H1 (cell line): ENCODE measurements around the gene ARTN. TPM values are rescaled to one million over a fixed set of nuclear protein-coding genes. Genes with fewer than 3 reads are reported as not detected.
A peak's percentile ranks its signal among the peaks of the same experiment; 100 is the strongest.

Experiments used
- CTCF ChIA-PET: fragments of 300-600 bp; sonication (Branson Sonifier 250); formaldehyde crosslinking; loops from one replicate; lab custom pipeline; 2021; ENCODE audit not compliant: partially characterized antibody; lab: Charles Lee
- POLR2A ChIA-PET: fragments of 300-600 bp; sonication (Branson Sonifier 250); formaldehyde crosslinking; loops from one replicate; lab custom pipeline; 2021; ENCODE audit warnings: inconsistent platforms; ENCODE audit not compliant: partially characterized antibody; lab: Charles Lee
- DNase-seq, 2 experiments: peaks; one replicate each; pipeline versions ENCODE4 v3.0.0 to v3.0.0-alpha.2; 2010 to 2022; ENCODE audit warnings: low spot score in 2 of 2, low read depth in 1 of 2, mixed read lengths in 1 of 2
- FAIRE-seq: peaks from 2 replicates; lab custom pipeline; 2011; peaks lifted over from hg19 to GRCh38; lab: Jason Lieb, UNC
- H2AFZ ChIP-seq: 2 replicates; pipeline ENCODE4 v1.8.1; 2012; ENCODE audit warnings: low read length, inconsistent platforms
- H2AK5ac ChIP-seq: 2 replicates; pipeline ENCODE4 v1.6.1; 2013; ENCODE audit warnings: low read depth, low read length
- H2BK120ac ChIP-seq: replicated peaks from 2 replicates; pipeline ENCODE3; 2013; ENCODE audit warnings: low read depth, low read length, inconsistent platforms
- H2BK12ac ChIP-seq: 2 replicates; pipeline ENCODE4 v1.6.1; 2013; ENCODE audit warnings: low read depth, low read length
- H2BK15ac ChIP-seq: 2 replicates; pipeline ENCODE4 v1.6.1; 2013; ENCODE audit warnings: low read length
- H2BK20ac ChIP-seq: 2 replicates; pipeline ENCODE4 v1.6.1; 2013; ENCODE audit warnings: low read length
- H2BK5ac ChIP-seq: 2 replicates; pipeline ENCODE4 v1.6.1; 2013; ENCODE audit warnings: low read depth, low read length
- H3K14ac ChIP-seq: 2 replicates; pipeline ENCODE4 v1.6.1; 2013; ENCODE audit warnings: inconsistent platforms; ENCODE audit not compliant: insufficient read length
- H3K18ac ChIP-seq: 2 replicates; pipeline ENCODE4 v1.6.1; 2013; ENCODE audit warnings: low read length; ENCODE audit errors: extremely low read depth
- H3K23ac ChIP-seq: 2 replicates; pipeline ENCODE4 v1.6.1; 2013; ENCODE audit warnings: inconsistent platforms; ENCODE audit not compliant: insufficient read length
- H3K23me2 ChIP-seq: 2 replicates; pipeline ENCODE4 v1.6.1; 2013; ENCODE audit warnings: low read depth, low read length
- H3K27ac ChIP-seq: 2 replicates; pipeline ENCODE4 v1.6.1; 2011; ENCODE audit warnings: low read depth, low read length, inconsistent platforms
- H3K27me3 ChIP-seq, 4 experiments: replicated peaks in 1 of 4; 1 replicate in 1 of 4; 2 replicates in 3 of 4; pipeline versions ENCODE4 v1.6.1 to v1.8.1; 2011 to 2013; ENCODE audit warnings: low read length in 3 of 4, mild to moderate bottlenecking in 3 of 4, inconsistent platforms in 2 of 4, mixed read lengths in 2 of 4, moderate library complexity in 1 of 4; ENCODE audit not compliant: control insufficient read depth in 3 of 4, insufficient read depth in 3 of 4; ENCODE audit errors: extremely low read depth in 1 of 4
- H3K36me3 ChIP-seq, 4 experiments: 2 replicates each; pipeline versions ENCODE4 v1.6.1 to v1.8.1; 2011 to 2013; ENCODE audit warnings: mild to moderate bottlenecking in 4 of 4, low read length in 3 of 4, moderate library complexity in 2 of 4, control low read depth in 1 of 4, inconsistent platforms in 1 of 4; ENCODE audit not compliant: insufficient read depth in 4 of 4, control insufficient read depth in 2 of 4
- H3K4ac ChIP-seq: replicated peaks from 2 replicates; pipeline ENCODE3; 2013; ENCODE audit warnings: low read length, low read depth, mixed read lengths, inconsistent platforms; ENCODE audit not compliant: insufficient read length
- H3K4me1 ChIP-seq, 4 experiments: replicated peaks in 1 of 4; 1 replicate in 1 of 4; 2 replicates in 3 of 4; pipeline versions ENCODE4 v1.6.1 to v1.8.1; 2011 to 2013; ENCODE audit warnings: low read length in 3 of 4, inconsistent platforms in 2 of 4, mixed read lengths in 1 of 4; ENCODE audit not compliant: insufficient read depth in 4 of 4, control insufficient read depth in 3 of 4
- H3K4me2 ChIP-seq, 2 experiments: 2 replicates each; pipeline versions ENCODE4 v1.6.1 to v1.8.1; 2011 to 2013; ENCODE audit warnings: low read depth in 2 of 2, low read length in 2 of 2, control low read depth in 1 of 2, inconsistent platforms in 1 of 2, mild to moderate bottlenecking in 1 of 2; ENCODE audit not compliant: insufficient read depth in 1 of 2
- H3K4me3 ChIP-seq, 4 experiments: fragments of 200-600, 300-600 bp in 1 of 4; sonication (generic), shearing (Covaris generic), sonication (Bioruptor Twin) in 1 of 4; 2 replicates each; pipeline versions ENCODE4 v1.5.1 to v1.8.1; 2011 to 2016; ENCODE audit warnings: low read length in 4 of 4, low read depth in 3 of 4, control low read depth in 2 of 4, inconsistent platforms in 2 of 4, mild to moderate bottlenecking in 2 of 4, mixed read lengths in 1 of 4, moderate library complexity in 1 of 4; ENCODE audit not compliant: insufficient read depth in 2 of 4; ENCODE audit errors: extremely low read depth in 1 of 4
- H3K56ac ChIP-seq: replicated peaks from 2 replicates; pipeline ENCODE3; 2013; ENCODE audit warnings: low read depth, mild to moderate bottlenecking, mixed read lengths, low read length, inconsistent platforms; ENCODE audit not compliant: insufficient read length
- H3K79me1 ChIP-seq: 2 replicates; pipeline ENCODE4 v1.6.1; 2013; ENCODE audit warnings: low read depth, low read length, control low read depth
- H3K79me2 ChIP-seq, 2 experiments: 2 replicates each; pipeline versions ENCODE4 v1.6.1 to v1.8.1; 2012 to 2013; ENCODE audit warnings: low read length in 2 of 2, mild to moderate bottlenecking in 2 of 2, inconsistent platforms in 1 of 2; ENCODE audit not compliant: insufficient read depth in 2 of 2, control insufficient read depth in 1 of 2
- H3K9ac ChIP-seq, 4 experiments: replicated peaks in 1 of 4; 1 replicate in 1 of 4; 2 replicates in 3 of 4; pipeline versions ENCODE4 v1.6.1 to v1.8.1; 2011 to 2013; ENCODE audit warnings: low read depth in 3 of 4, low read length in 3 of 4, control low read depth in 2 of 4, mild to moderate bottlenecking in 2 of 4, moderate library complexity in 2 of 4, inconsistent platforms in 1 of 4; ENCODE audit errors: extremely low read depth in 1 of 4
- H3K9me3 ChIP-seq, 2 experiments: 2 replicates each; pipeline versions ENCODE4 v1.6.1 to v1.8.1; 2012 to 2013; ENCODE audit warnings: mild to moderate bottlenecking in 2 of 2, moderate library complexity in 2 of 2, control low read depth in 1 of 2, inconsistent platforms in 1 of 2, low read depth in 1 of 2, low read length in 1 of 2, mixed read lengths in 1 of 2; ENCODE audit not compliant: insufficient read depth in 2 of 2
- H4K20me1 ChIP-seq, 2 experiments: replicated peaks in 1 of 2; 2 replicates each; pipeline versions ENCODE3 to v1.8.1; 2011 to 2013; ENCODE audit warnings: inconsistent platforms in 2 of 2, low read length in 2 of 2, mild to moderate bottlenecking in 1 of 2; ENCODE audit not compliant: insufficient read depth in 2 of 2, control insufficient read depth in 1 of 2
- H4K5ac ChIP-seq: 2 replicates; pipeline ENCODE4 v1.6.1; 2013; ENCODE audit warnings: low read length, low read depth, mixed read lengths, inconsistent platforms; ENCODE audit not compliant: insufficient read length
- H4K8ac ChIP-seq: 2 replicates; pipeline ENCODE4 v1.8.0; 2013; ENCODE audit warnings: mild to moderate bottlenecking, moderate library complexity, low read length, inconsistent platforms; ENCODE audit not compliant: insufficient read depth; ENCODE audit errors: extremely low read depth
- H4K91ac ChIP-seq: replicated peaks from 2 replicates; pipeline ENCODE3; 2013; ENCODE audit warnings: low read length, mixed read lengths, inconsistent platforms; ENCODE audit not compliant: insufficient read length
- ATF3 ChIP-seq: IDR thresholded peaks from 2 replicates; pipeline ENCODE4 v1.6.1; 2011; ENCODE audit warnings: low read depth, mild to moderate bottlenecking, low read length; ENCODE audit not compliant: insufficient read depth
- EZH2 ChIP-seq: fragments of 200-600 bp; sonication (generic); IDR thresholded peaks from 2 replicates; pipeline ENCODE4 v1.7.1; 2012; ENCODE audit warnings: low read depth, mild to moderate bottlenecking, moderate library complexity, low read length, inconsistent platforms; ENCODE audit not compliant: severe bottlenecking
- KDM5A ChIP-seq: fragments of 200-600 bp; IDR thresholded peaks from 2 replicates; pipeline ENCODE4 v1.7.1; 2012; ENCODE audit warnings: mild to moderate bottlenecking, low read length, inconsistent platforms, mixed read lengths
- SP1 ChIP-seq: IDR thresholded peaks from 2 replicates; pipeline ENCODE4 v1.6.1; 2011; ENCODE audit warnings: low read depth, low read length
- TCF12 ChIP-seq: IDR thresholded peaks from 2 replicates; pipeline ENCODE4 v1.6.1; 2011; ENCODE audit warnings: low read depth, mild to moderate bottlenecking, low read length
- WGBS, 2 experiments: shearing (Covaris generic) in 1 of 2; methylation state at CpG; one replicate each; pipeline versions ENCODE4 v1.1.6 to v1.1.7; 2013 to 2015; ENCODE audit warnings: low lambda C conversion rate in 2 of 2, mixed read lengths in 2 of 2, inconsistent platforms in 1 of 2, low coverage in 1 of 2, missing lambda C conversion rate in 1 of 2; ENCODE audit not compliant: insufficient replicate concordance in 2 of 2, insufficient coverage in 1 of 2, insufficient read length in 1 of 2; ENCODE audit errors: extremely low coverage in 1 of 2, missing lambda C conversion rate in 1 of 2; 5-methylcytosine and 5-hydroxymethylcytosine counted together
- polyA plus RNA-seq, 7 experiments: library from polyadenylated mRNA; depleted of rRNA in 3 of 7; stranded (reverse) in 5 of 7; unstranded in 2 of 7; fragments of >200 nt in 5 of 7; fragments of 200-250 nt in 2 of 7; gene quantifications; 1 replicate in 5 of 7; 2 replicates in 1 of 7; 4 replicates in 1 of 7; pipeline versions ENCODE4 v1.2.1 to v1.2.3, GENCODE V29; 2011 to 2013; ENCODE audit warnings: missing spikeins in 2 of 7, mixed read lengths in 2 of 7
- total RNA-seq: library from RNA; stranded (reverse); fragmentation: NEBNext Ultra II Directional; extraction: Animal tissue kit (Norgen Biotek cat#: 25700); gene quantifications from 2 replicates; pipeline ENCODE4 v1.2.1, GENCODE V29; 2021

Gene ARTN
- total and polyA plus RNA-seq, 2 of the 8 experiments (the other 6 are each of a cell fraction or from before 2014, with no cell fraction given) = 13.5 to 22.7 TPM

- H3K9ac ChIP-seq = no peak overlapping the region
- CTCF ChIA-PET = interaction anchor here (0.8 to 10.8 kb wide), 10 partner anchors 11 to 548 kb away, joined by 3 to 151 read pairs (median 7); partner anchors contain the start of genes ARTN and DPH2
- TF ChIP-seq ATF3 (no peak), SP1 (no peak), EZH2 (no peak), KDM5A (no peak), TCF12 (no peak)
Measured at GRCh38 chr1:43947874-43948437, 14.4 kb downstream of the ARTN start.

More at GRCh38 chr1:43947874-43948437, 14.4 kb downstream of the ARTN start:
- no peak overlapping the region for H3K56ac ChIP-seq
- peaks cover 0 to 13% (median 4%) of the 10 kb centered on the region in 4 experiments; a peak in 5 of 7 replicates for H3K4me1 ChIP-seq
- peak overlapping the region; percentile 44 to 90 (median 76); a peak in 6 of 8 replicates for H3K4me3 ChIP-seq
- no peaks in the 10 kb centered on the region for H3K9me3 ChIP-seq
- peaks cover 0 to 4% of the 10 kb centered on the region in 2 experiments for H4K20me1 ChIP-seq
- H3K18ac ChIP-seq = no peak overlapping the region
- no peaks in the 10 kb centered on the region for H3K27me3 ChIP-seq
- H2AK5ac ChIP-seq = no peak overlapping the region
- no peak overlapping the region for H2BK20ac ChIP-seq
- H3K36me3 ChIP-seq = no peaks in the 10 kb centered on the region; a peak in 1 of 8 replicates
- 88% methylated on average over 2 of the region's 3 CpGs; no CpG with 5 or more reads in 1 of the 2 experiments for WGBS, 2 experiments
- H2AFZ ChIP-seq = no peak overlapping the region
- H2BK12ac ChIP-seq = no peak overlapping the region
- DNase-seq (no peak), FAIRE-seq (no peak)
- POLR2A ChIA-PET = interaction anchor here (1.1 to 6.8 kb wide), 7 partner anchors 11 to 180 kb away, joined by 3 to 29 read pairs (median 4); partner anchors contain the start of genes ATP6V0B, B4GALT2 and DPH2
- no peak overlapping the region for H3K23ac ChIP-seq
- H3K79me1 ChIP-seq = peaks cover 3% of the 10 kb centered on the region; the same call in 1 of the 2 replicates
- peak overlapping the region; percentile 66 to 98 for H3K4me2 ChIP-seq
- no peak overlapping the region for H4K8ac ChIP-seq
- H2BK120ac ChIP-seq = no peak overlapping the region
- no peak overlapping the region for H4K5ac ChIP-seq
- no peak overlapping the region for H3K27ac ChIP-seq
- H2BK5ac ChIP-seq = no peak overlapping the region
- no peak overlapping the region for H4K91ac ChIP-seq
- no peak overlapping the region for H2BK15ac ChIP-seq
- H3K14ac ChIP-seq = no peak overlapping the region
- peaks cover 3% of the 10 kb centered on the region; the same call in 1 of the 2 replicates for H3K23me2 ChIP-seq
- H3K79me2 ChIP-seq = no peaks in the 10 kb centered on the region
- H3K4ac ChIP-seq = no peak overlapping the region
